ENCODE data around the gene CNTNAP2.

CNTNAP2 gene

DNA sequence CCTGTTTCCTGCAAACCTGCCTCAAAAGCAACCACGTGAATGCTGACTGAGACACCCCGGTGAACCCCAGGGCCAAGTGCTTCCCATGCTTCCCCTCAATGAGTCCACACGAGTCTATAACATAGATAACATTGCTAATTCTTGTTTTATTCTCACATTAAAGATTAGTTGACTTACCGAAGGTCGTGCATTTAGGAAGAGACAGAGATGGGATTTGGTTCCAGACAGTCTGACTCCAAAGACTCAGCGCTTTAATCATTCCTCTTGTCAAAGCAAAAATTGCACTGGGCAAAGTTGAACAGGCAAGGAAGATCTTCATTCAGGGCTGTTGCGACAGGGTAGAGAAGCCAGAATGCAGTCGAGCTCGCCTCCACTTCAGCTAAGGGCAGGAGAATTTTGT, 2038.4 kb downstream of the CNTNAP2 start:
- DNase-seq (ENCODE audit: low read depth) = no peak

DNA sequence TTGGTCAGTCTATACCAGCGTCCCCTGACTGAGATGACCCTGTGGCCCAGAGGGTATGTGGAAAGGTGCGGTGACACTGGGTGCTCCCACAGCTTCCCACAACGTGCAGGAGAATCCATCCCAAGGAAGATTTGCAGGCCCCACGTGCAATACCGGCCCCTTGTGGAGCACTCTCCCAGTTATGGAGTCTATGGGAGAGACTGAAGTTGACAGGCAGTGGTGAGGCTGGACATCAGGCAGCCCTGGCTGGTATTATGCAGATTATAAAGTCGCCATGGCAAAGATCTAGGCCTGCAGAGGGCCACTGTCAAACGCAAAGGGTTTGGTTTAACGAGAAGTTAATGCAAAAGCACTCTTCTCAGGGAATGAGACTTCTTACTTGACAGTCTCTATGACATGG, 2039.2 kb downstream of the CNTNAP2 start:
- no peak for DNase-seq (ENCODE audit: low read depth)

DNA sequence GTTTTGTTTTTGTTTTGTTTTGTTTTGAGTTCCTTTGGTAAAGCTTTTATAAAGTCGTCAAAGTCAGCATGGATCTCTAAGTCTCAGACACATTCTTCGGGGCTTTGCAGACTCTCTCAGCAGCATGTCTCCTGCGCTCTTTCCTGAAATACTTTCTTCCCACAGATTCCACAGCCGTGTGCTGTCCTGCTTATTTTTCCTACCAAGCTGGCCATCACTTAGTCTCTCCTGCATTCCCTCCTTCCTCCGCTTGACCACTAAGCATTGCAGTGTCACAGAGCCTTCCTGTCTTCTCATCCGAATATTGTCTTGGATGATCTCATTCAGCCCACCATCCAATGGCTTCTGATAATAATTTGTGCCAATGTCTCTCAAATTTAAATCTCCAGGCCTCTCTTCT, 2039.6 kb downstream of the CNTNAP2 start:
- peak; percentile 33 for DNase-seq (ENCODE audit: low read depth)

DNA sequence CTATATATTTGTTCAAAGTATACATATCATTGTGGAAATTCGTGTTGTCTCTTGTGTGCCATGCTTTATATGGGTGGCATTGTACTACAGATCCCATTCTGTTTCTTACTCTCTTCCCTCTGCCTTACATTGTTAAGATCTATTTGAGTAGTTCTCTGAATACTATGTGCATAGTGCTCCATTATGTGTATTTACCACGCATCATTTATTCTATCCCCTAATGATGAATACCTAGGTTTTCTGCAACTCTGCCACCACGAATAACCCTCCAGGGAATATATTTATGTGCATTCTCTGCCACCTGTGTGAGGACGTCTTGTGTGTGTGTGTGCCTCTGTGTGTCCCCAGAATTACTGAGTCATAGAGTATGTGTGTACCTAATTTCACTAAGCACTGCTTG, 2042.7 kb downstream of the CNTNAP2 start:
- DNase-seq (ENCODE audit: low read depth) = no peak

DNA sequence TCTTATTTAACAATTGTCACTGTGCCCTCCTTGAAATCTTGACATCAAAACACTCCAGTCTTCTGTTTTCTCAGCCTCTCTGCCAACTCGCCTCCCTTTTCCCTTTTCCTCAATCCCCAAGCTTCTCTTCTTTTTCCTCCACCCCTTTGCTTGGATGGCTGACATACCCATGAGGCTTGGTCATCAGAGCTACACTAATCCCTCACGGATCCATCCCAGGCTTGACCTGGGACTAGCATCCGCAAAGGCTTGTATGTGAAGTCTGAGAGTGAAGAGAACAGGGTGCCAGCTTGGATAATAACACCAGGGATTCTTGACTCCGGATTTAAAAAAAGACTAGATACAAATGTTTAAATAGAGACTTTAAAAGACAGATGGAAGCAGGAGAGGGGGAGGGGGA, 2045.2 kb downstream of the CNTNAP2 start:
- DNase-seq (ENCODE audit: low read depth) = no peak

DNA sequence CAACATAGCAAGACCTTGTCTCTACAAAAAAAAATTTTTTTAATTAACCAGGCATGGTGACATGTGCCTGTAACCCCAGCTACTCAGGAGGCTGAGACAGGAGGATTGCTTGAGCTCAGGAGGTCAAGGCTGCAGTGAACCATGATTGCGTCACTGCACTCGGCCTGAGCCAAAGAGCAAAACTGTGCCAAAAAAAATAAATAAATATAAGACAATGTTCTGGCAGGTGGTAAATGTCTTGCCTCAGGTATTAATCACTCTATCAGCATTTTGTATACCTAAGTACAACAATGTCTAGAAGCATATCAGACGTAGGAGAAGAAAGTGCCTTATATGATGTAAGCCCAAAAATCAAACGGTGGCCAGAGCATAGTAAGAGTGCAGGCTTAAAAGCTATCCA, 2046.2 kb downstream of the CNTNAP2 start:
- DNase-seq (ENCODE audit: low read depth) = no peak

DNA sequence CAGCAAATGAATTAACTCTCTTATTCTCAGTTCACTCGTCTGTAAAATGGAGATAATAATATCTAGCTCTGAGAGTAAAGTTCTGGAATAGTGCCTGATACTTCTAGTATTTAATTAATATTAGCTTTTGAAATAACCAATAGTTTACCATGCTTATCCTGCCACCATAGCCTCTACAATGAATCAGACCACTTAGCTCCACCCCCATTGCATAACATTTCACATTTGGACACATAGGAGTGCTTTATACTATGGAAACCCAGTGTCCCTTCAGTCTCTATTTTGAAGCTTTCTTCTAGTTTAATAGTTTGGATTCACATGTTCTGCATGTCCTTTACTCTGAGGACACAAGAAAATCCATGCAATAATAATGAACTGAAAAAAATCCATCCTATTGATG, 2046.6 kb downstream of the CNTNAP2 start:
- DNase-seq (ENCODE audit: low read depth) = no peak

DNA sequence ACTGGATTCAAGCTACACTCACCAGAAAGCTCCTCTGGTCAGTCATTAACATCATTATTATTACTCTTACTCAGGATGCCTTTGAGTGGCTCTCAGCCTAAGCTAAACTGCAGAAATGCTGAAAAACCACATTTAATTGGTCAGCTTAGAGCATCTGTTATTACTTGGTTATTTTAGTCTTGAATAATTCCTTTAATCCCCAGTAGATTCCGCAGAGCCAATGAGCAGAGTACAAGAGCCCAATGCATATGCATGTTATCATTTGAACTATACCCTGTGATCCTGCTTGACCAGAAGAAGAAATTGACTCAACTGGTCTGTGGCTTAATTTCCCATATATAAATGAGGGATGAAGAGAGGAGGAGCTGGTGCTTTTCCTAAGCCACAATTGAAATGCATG, 2056.3 kb downstream of the CNTNAP2 start:
- no peak for DNase-seq (ENCODE audit: low read depth)

DNA sequence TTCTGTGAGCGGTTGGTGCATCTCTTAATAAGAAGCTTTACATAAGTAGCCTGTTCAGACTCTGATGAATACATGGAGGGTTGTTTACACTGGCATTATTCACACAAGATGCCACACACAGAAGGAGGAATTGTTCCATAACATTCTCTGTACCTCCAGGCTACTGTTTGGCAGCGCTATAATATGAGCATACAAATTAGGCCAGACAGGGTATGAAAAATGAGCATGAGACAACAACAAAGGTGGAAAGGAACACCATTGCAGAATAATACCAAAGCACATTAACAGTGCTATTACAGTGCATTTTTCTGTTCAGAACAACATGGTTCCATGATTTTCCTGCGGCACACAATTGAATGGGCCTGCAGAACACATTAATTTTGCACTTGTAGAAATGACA, 2056.8 kb downstream of the CNTNAP2 start:
- DNase-seq (ENCODE audit: low read depth) = no peak

DNA sequence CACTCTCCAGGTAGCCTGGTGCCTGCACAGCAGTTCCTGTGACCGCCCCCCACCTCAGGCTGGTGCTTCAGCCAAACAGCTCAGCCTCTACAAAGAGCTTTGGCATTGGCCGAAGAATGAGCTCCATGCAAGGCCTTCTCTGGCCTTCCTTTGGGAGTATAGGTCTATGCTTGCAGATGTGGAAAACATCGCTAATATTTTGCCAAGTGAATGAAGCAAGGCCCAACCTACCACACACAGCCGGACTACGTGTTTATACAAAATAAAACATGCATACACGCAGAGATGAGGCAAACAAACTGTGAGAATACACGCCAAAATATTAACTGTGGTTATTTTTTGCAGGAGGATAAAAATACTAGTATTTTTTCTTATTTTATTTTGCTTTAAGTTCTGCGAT, 2057.8 kb downstream of the CNTNAP2 start:
- DNase-seq (ENCODE audit: low read depth) = no peak

DNA sequence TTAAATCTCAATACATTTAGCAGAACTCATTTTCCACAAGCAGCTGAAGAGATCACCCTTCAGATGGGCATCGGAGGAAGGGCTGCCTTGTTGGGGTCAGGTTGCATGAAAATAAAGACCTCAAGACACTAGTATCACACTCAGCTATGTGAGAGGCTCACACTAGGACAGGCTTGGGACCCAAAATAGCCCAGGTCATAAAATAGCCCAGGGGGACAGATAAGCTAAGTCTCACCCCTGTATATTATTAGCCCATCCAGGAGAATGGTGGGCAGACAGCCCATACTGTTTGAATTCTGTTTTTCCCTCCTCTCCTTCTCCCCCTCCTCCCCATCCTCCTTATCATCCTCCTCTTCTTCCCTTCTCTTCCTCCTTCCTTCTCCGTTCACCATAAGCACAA, 2058.9 kb downstream of the CNTNAP2 start:
- DNase-seq (ENCODE audit: low read depth) = no peak

DNA sequence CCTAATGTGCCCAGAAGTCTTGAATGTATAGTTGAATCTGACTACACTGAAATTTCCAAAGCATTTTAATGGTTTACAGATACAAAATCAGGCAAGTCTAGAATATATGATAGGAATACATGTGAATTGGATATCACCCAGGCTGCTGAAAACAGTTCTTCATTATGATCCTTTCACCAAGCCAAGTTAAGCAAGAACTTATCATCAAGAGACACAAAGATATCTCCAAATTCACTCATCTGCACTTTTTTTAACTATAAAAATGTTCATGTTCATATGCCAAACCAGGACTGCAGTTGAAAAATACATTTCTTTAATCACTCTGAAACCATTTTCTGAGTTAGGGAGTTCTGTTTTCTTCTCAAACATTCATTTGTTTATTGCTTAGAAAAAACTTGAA, 2061.4 kb downstream of the CNTNAP2 start:
- no peak for DNase-seq (ENCODE audit: low read depth)

DNA sequence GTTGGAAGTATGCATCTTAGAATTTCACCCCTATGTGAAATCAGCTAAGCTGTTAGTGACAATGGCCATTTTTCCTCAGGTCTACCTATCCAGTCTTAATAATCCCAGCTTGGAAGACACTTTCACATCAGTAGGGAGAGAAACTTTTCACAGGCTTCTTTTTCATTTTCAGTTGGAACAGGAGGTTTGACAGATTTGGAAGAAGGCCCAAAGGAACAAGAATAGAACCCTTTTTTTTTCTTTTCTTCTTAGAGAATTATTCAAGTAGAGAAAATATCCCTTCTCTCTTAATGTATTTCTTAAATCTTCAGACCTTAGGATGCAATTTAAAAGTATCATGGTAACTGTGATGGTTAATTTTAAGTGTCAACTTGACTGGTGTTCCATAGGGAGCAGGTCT, 2063.5 kb downstream of the CNTNAP2 start:
- no peak for DNase-seq (ENCODE audit: low read depth)

DNA sequence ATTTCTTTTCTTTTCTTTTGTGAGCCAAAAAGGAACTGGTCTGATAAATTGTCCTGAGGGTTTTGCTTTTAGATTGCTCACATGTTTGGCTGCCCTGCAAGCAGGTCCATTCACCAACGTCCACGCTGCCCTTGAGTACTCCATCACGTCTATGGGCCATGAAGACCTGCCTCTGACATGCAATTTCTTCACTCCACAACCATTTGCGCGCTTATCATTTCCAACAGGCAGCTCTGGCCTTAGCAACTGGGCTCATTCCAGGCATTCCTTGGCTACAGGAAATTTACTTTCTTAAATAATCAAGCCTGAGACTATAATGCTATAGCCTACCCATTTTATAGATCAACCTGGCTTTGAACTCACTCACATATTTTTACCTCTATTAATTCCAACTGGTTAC, 2065.7 kb downstream of the CNTNAP2 start:
- no peak for DNase-seq (ENCODE audit: low read depth)

DNA sequence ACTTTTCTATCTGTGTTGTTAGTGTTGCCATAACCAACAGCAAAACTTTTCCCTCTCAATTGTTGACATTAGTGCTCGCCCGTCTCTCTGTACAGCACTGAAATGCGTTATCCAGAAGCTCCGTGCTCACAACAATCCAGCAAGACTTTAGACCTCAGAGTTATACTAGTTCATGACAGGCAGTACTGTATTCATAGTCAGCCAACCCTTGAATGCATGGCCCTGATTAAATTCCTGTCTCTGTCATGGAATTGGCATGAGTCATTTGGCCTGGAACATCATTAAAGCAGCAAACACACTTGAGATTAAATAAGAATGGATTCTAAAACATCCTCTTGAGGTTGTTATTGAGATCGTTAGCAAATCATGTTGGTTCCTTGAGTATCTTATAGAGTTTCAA, 2068.4 kb downstream of the CNTNAP2 start:
- peak; percentile 26 for DNase-seq (ENCODE audit: low read depth)

DNA sequence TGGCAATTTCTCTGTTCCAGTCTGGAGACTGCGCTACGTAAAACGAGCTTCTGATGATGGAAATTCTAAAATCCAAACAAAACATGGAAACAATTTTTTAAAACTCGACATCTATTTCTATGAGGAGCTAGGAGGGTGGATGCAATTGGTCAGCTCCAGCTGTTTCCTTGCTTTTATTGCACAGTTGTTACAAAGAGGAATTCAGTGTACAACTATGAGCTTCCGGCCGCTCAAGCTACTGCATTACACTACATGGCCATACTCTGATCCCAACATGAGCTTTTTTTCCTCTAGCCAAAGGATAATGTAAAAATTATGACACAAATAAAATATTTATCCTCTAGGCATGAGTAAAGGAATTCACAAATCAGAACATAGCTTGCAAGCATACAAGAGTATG, 2070.9 kb downstream of the CNTNAP2 start:
- no peak for DNase-seq (ENCODE audit: low read depth)

DNA sequence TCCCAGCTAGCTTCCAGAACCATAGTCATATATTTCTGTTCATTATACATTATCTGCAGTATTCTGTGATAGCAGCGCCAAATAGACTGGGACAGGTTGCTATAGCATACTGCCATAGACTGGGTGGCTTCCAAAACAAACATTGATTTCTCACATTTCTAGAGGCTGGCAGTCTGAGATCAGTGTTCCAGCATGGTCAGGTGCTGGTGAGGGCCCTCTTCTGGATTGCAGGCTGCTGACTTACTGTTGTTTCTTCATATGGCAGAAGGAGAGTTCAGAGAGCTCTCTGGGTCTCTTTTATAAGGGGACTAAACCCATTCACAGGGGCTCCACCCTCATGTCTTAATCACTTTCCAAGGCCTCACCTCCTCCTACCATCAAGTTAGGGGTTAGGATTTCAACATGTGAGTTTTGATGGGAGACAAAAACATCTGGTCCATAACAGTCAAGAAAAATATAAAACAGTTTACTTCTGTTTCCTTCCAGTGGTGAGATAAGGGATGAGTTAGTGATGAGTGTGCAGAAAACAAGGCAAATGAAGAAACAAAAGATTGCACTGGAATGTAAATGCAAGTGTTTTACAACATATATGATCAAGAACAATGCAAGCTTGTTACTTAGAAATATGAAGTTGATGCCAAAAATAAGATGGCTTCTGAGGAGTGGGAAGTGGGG, 2074.9 kb downstream of the CNTNAP2 start:
- no peak for DNase-seq (ENCODE audit: low read depth)

DNA sequence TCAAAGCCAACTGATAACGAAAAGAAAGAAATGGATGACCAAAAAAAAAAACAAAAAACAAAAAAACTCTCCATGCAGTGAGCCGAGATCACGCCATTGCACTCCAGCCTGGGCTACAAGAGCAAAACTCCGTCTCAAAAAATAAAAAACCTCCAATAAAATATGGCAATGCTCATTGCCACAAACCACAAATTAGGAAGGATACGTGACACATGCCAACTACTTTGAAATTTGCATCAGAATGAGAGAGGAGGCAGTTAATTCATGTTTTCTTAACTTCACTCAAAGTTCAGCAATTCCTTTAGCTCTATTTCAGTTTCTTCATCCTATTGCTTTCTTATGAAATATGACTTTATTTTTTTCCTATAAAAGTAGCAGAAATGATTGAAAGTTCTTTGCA, 2075.9 kb downstream of the CNTNAP2 start:
- DNase-seq (ENCODE audit: low read depth) = peak; percentile 21

DNA sequence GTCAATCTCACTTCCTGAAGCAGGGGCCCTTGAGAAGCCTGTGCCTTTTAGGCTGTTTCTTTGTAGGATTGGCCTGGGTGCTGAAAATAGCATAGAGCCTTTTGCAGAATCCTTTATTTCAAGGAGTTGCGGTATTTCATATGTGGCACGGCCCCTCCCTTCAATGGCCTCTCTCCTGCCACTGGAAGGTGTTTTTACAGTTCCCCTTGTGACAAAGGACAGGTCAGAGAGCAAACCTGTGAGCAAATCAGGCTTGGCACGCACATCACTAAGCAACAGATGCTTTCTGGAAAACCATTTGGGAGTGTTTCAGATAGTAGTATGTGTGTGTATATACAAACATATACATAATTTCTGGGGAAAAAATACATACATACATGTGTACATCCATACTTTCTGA, 2085.4 kb downstream of the CNTNAP2 start:
- DNase-seq (ENCODE audit: low read depth) = no peak

DNA sequence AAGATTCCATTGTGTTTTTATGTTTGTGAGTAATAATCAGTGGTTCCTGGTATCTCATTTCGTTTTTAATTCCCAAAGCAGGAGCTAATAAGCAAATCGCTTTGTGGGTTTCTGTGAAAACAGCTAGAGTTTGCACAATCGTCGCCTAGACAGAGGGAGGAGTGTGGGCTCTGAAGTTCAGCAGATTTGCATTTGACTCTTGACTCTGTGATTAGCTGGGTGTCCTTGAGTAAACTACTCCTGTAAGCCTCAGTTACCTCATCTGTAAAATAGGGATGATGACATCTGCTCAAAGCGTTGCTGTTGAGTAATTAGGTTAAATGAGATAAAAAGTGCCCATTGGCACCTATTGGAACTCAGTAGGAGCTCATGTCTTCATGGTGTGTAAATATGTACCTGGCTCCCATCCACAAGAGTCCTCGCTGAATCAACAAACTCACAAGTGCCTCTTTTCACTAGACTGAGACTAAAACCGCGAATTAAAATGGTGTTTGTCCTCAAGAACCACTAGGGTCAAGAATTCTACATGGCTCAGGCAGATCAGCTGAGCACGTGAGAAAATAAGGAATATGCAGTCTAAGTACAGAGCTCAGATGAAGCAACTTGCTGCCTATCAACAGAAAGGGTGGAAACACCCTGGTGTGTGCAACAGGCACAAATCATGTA, 2088.2 kb downstream of the CNTNAP2 start:
- DNase-seq (ENCODE audit: low read depth) = no peak

DNA sequence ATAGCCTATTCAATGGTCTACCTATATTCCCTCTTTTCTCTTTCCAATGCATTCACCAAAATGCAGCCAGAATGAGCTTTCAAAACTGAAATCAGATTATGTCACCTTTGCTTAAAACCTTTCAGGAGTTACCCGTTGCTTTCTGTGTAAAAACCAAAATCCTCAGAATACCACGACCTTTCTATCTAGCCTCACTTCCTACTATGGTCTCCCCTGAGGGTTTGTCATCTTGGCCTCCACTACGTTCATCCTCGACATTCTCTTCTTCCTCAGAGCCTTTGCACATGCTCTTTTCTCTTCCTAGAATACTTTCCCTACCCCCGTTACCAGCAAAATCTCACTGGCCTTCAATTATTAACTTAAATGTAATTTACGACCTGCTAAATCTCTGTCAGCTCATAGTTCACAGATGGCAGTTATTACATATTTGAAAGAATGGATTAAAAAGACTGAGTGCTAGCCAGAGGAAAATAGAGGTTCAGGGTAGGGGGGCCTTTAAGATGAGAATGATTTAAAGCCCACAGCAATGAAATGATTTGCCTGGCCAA, 2093.1 kb downstream of the CNTNAP2 start:
- DNase-seq (ENCODE audit: low read depth) = no peak

DNA sequence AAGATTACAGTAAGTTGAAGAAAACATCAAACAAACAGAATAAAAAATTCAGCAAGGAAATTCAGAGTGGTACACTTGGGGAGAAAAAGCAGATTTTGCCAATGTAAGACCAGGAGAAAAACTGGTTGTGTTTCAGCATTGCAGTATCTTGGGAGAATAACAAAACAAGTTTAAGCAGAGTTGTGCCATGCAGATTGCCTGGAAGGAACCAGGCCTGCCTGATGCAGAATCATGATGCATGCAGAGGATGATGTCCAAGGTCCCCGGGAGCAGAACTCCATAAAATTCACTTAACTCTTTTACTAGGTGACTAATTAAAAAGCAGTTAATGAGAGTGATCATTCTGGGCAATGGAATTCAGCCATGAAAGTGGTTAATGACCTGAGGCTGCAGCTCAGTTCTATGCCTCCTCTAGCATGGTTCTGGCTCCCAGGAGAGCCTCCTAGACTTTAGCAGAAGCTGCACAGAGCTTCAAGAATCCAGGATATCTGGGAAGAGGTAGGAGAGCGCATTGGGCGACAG, 2094.3 kb downstream of the CNTNAP2 start:
- no peak for DNase-seq (ENCODE audit: low read depth)

DNA sequence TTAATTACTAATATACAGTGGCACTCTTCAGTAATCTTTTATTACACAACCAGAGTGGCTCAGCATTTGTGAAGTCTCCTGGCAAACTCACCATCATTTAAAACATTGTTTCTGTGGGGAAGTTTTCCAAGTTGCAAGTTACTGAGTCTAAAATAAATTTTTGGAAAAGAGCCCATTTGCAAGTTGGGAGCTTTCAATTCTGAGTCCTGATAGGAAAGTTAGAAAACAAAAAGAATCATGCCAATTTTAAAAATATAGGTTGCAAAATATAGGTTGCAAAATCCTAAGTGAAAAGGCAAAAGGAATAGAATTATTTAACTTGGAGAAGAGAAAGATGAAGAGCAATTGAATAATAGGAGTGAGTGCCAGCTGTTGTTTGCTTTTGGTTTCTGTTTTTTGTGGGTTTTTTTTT, 2095.1 kb downstream of the CNTNAP2 start:
- DNase-seq (ENCODE audit: low read depth) = peak; percentile 24

DNA sequence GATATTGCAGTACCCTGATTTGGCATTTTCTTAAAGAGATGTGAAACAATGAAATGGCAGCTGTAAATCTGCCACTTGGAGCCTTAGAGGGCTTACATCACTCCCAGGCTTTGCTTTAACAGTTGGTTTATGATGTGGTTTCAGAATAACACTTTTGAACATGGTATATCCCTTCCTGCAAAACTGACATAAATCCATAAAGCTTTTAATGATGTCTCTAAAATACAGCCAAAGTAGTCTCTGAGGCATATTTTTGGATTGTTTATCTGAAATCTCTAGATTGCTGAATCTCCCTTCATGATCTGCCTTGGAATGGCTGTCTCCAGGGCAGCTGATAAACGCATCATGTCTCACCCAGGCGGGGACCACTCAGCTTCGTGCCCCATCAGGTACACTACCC, 2096.1 kb downstream of the CNTNAP2 start:
- DNase-seq (ENCODE audit: low read depth) = no peak

All from stromal cell of bone marrow (primary cell).